ENCODE data around the gene CNTNAP1.
"Not testable (repeated sequence)": the region's sequence is repeated elsewhere in the genome, so short reads cannot be mapped to it uniquely, and the experiment has no call there.

Gene CNTNAP1

GRCh38 chr17:42659079-42659931, 23.0 kb upstream of the CNTNAP1 start, which contains the start of gene TUBG2:
Gene TUBG2 (plus strand): TSS chr17:42659284. CDS start chr17:42659504, 220 bp downstream.
- Histone ChIP-seq H3K9me3 (ENCODE audit: low read length) (no peaks in the 10 kb centered on the region), H3K27ac (ENCODE audit: low read depth, low read length) (peak within 1 kb of the TSS; percentile 94), H3K4me1 (ENCODE audit: insufficient read depth, low read length) (peaks cover 7% of the 10 kb centered on the region), H3K4me3 (ENCODE audit: low read depth in 1 of 2, low read length in 2 of 2) (peak within 1 kb of the TSS; percentile 55 to 85), H3K27me3 (ENCODE audit: control insufficient read depth in 1 of 2, insufficient read depth in 2 of 2, low read length in 2 of 2) (no peaks in the 10 kb centered on the region), H3K36me3 (ENCODE audit: insufficient read depth, low read length) (peaks cover 15% of the 10 kb centered on the region), H3K9ac (ENCODE audit: low read length) (peak within 1 kb of the TSS; percentile 51)

- not testable (repeated sequence) for H3K27ac ChIP-seq (ENCODE audit: low read depth, low read length); H3K4me1 ChIP-seq (ENCODE audit: insufficient read depth, low read length); H3K27me3 ChIP-seq (ENCODE audit: control insufficient read depth in 1 of 2, insufficient read depth in 2 of 2, low read length in 2 of 2); H3K9me3 ChIP-seq (ENCODE audit: low read length)
- Histone ChIP-seq H3K4me3 (ENCODE audit: low read depth in 1 of 2, low read length in 2 of 2) (peak overlapping the region in 1 of 2 donors; percentile 55), H3K36me3 (ENCODE audit: insufficient read depth, low read length) (peaks cover 16% of the 10 kb centered on the region), H3K9ac (ENCODE audit: low read length) (peak overlapping the region; percentile 51)
Measured at GRCh38 chr17:42659932-42660274, 22.4 kb upstream of the CNTNAP1 start.

GRCh38 chr17:42660692-42661345, 21.5 kb upstream of the CNTNAP1 start:
- Histone ChIP-seq H3K4me3 (ENCODE audit: low read depth in 1 of 2, low read length in 2 of 2) (no peak overlapping the region), H3K9me3 (ENCODE audit: low read length) (no peaks in the 10 kb centered on the region), H3K4me1 (ENCODE audit: insufficient read depth, low read length) (peaks cover 7% of the 10 kb centered on the region), H3K27ac (ENCODE audit: low read depth, low read length) (no peak overlapping the region), H3K9ac (ENCODE audit: low read length) (no peak overlapping the region), H3K27me3 (ENCODE audit: control insufficient read depth in 1 of 2, insufficient read depth in 2 of 2, low read length in 2 of 2) (no peaks in the 10 kb centered on the region), H3K36me3 (ENCODE audit: insufficient read depth, low read length) (peaks cover 16% of the 10 kb centered on the region)

GRCh38 chr17:42665581-42666001, 16.7 kb upstream of the CNTNAP1 start:
- peaks cover 29% of the 10 kb centered on the region for H3K4me1 ChIP-seq (ENCODE audit: insufficient read depth, low read length)

GRCh38 chr17:42666126-42666525, 16.2 kb upstream of the CNTNAP1 start:
- H3K27ac ChIP-seq (ENCODE audit: low read depth, low read length); H3K4me3 ChIP-seq (ENCODE audit: low read depth in 1 of 2, low read length in 2 of 2); H3K9me3 ChIP-seq (ENCODE audit: low read length); H3K9ac ChIP-seq (ENCODE audit: low read length); H3K27me3 ChIP-seq (ENCODE audit: control insufficient read depth in 1 of 2, insufficient read depth in 2 of 2, low read length in 2 of 2): not testable (repeated sequence)
- peaks cover 50% of the 10 kb centered on the region for H3K36me3 ChIP-seq (ENCODE audit: insufficient read depth, low read length)
- peaks cover 28% of the 10 kb centered on the region for H3K4me1 ChIP-seq (ENCODE audit: insufficient read depth, low read length)

More at GRCh38 chr17:42665581-42666001, 16.7 kb upstream of the CNTNAP1 start:
- H3K9me3 ChIP-seq (ENCODE audit: low read length) = no peaks in the 10 kb centered on the region
- H3K27me3 ChIP-seq (ENCODE audit: control insufficient read depth in 1 of 2, insufficient read depth in 2 of 2, low read length in 2 of 2) = no peaks in the 10 kb centered on the region
- no peak overlapping the region for H3K9ac ChIP-seq (ENCODE audit: low read length)
- no peak overlapping the region for H3K27ac ChIP-seq (ENCODE audit: low read depth, low read length)
- no peak overlapping the region for H3K4me3 ChIP-seq (ENCODE audit: low read depth in 1 of 2, low read length in 2 of 2)
- peaks cover 45% of the 10 kb centered on the region for H3K36me3 ChIP-seq (ENCODE audit: insufficient read depth, low read length)

GRCh38 chr17:42667088-42667951, 15.0 kb upstream of the CNTNAP1 start:
- peaks cover 54% of the 10 kb centered on the region for H3K36me3 ChIP-seq (ENCODE audit: insufficient read depth, low read length)
- no peaks in the 10 kb centered on the region for H3K27me3 ChIP-seq (ENCODE audit: control insufficient read depth in 1 of 2, insufficient read depth in 2 of 2, low read length in 2 of 2)
- no peak overlapping the region for H3K4me3 ChIP-seq (ENCODE audit: low read depth in 1 of 2, low read length in 2 of 2)
- no peak overlapping the region for H3K9ac ChIP-seq (ENCODE audit: low read length)
- H3K4me1 ChIP-seq (ENCODE audit: insufficient read depth, low read length) = peaks cover 28% of the 10 kb centered on the region
- peak overlapping the region; percentile 45 for H3K27ac ChIP-seq (ENCODE audit: low read depth, low read length)
- no peaks in the 10 kb centered on the region for H3K9me3 ChIP-seq (ENCODE audit: low read length)

GRCh38 chr17:42669705-42669976, 12.7 kb upstream of the CNTNAP1 start:
- Histone ChIP-seq H3K36me3 (ENCODE audit: insufficient read depth, low read length) (peaks cover 58% of the 10 kb centered on the region), H3K27ac (ENCODE audit: low read depth, low read length) (no peak overlapping the region), H3K4me3 (ENCODE audit: low read depth in 1 of 2, low read length in 2 of 2) (no peak overlapping the region), H3K9me3 (ENCODE audit: low read length) (no peaks in the 10 kb centered on the region), H3K9ac (ENCODE audit: low read length) (no peak overlapping the region), H3K4me1 (ENCODE audit: insufficient read depth, low read length) (peaks cover 47% of the 10 kb centered on the region), H3K27me3 (ENCODE audit: control insufficient read depth in 1 of 2, insufficient read depth in 2 of 2, low read length in 2 of 2) (no peaks in the 10 kb centered on the region)

GRCh38 chr17:42669977-42670788, 12.1 kb upstream of the CNTNAP1 start:
- Histone ChIP-seq H3K36me3 (ENCODE audit: insufficient read depth, low read length) (peaks cover 58% of the 10 kb centered on the region), H3K4me1 (ENCODE audit: insufficient read depth, low read length) (peaks cover 52% of the 10 kb centered on the region), H3K9me3 (ENCODE audit: low read length) (no peaks in the 10 kb centered on the region), H3K27me3 (ENCODE audit: control insufficient read depth in 1 of 2, insufficient read depth in 2 of 2, low read length in 2 of 2) (no peaks in the 10 kb centered on the region), H3K4me3 (ENCODE audit: low read depth in 1 of 2, low read length in 2 of 2) (no peak overlapping the region), H3K9ac (ENCODE audit: low read length) (no peak overlapping the region), H3K27ac (ENCODE audit: low read depth, low read length) (no peak overlapping the region)

- Histone ChIP-seq H3K9me3 (ENCODE audit: low read length) (no peaks in the 10 kb centered on the region), H3K36me3 (ENCODE audit: insufficient read depth, low read length) (peaks cover 56% of the 10 kb centered on the region), H3K4me1 (ENCODE audit: insufficient read depth, low read length) (peaks cover 53% of the 10 kb centered on the region), H3K9ac (ENCODE audit: low read length) (no peak overlapping the region), H3K4me3 (ENCODE audit: low read depth in 1 of 2, low read length in 2 of 2) (no peak overlapping the region), H3K27me3 (ENCODE audit: control insufficient read depth in 1 of 2, insufficient read depth in 2 of 2, low read length in 2 of 2) (no peaks in the 10 kb centered on the region), H3K27ac (ENCODE audit: low read depth, low read length) (no peak overlapping the region)
Measured at GRCh38 chr17:42670789-42671657, 11.3 kb upstream of the CNTNAP1 start.

GRCh38 chr17:42672038-42672437, 10.3 kb upstream of the CNTNAP1 start:
- Histone ChIP-seq H3K4me3 (ENCODE audit: low read depth in 1 of 2, low read length in 2 of 2) (no peak overlapping the region), H3K27me3 (ENCODE audit: control insufficient read depth in 1 of 2, insufficient read depth in 2 of 2, low read length in 2 of 2) (no peaks in the 10 kb centered on the region), H3K9ac (ENCODE audit: low read length) (no peak overlapping the region), H3K9me3 (ENCODE audit: low read length) (no peaks in the 10 kb centered on the region), H3K4me1 (ENCODE audit: insufficient read depth, low read length) (peaks cover 49% of the 10 kb centered on the region), H3K27ac (ENCODE audit: low read depth, low read length) (peak overlapping the region; percentile 14), H3K36me3 (ENCODE audit: insufficient read depth, low read length) (peaks cover 46% of the 10 kb centered on the region)

Data from muscle layer of colon (tissue), 2 donors.